PC-3 (cell line): ENCODE measurements around the gene SLC51B.

Experiments
- EZH2 ChIP-seq: fragments of 300-600 bp; sonication (generic); IDR thresholded peaks from one replicate; pipeline ENCODE4 v1.6.1; 2017; ENCODE audit warnings: antibody characterized with exemption, mild to moderate bottlenecking, low read length; ENCODE audit not compliant: unreplicated experiment
- EZH2phosphoT487 ChIP-seq: fragments of 300-600 bp; sonication (generic); IDR thresholded peaks from 2 replicates; pipeline ENCODE4 v1.6.1; 2018; ENCODE audit warnings: mild to moderate bottlenecking, antibody characterized with exemption, low read length, borderline replicate concordance
- TF ChIP-seq, protein P1 (sequence below): fragments of 300-600 bp; sonication (generic); conservative IDR thresholded peaks from 2 replicates; pipeline ENCODE4 v1.5.1; 2017; ENCODE audit warnings: antibody characterized with exemption, low read depth, mild to moderate bottlenecking, low read length

DNA sequence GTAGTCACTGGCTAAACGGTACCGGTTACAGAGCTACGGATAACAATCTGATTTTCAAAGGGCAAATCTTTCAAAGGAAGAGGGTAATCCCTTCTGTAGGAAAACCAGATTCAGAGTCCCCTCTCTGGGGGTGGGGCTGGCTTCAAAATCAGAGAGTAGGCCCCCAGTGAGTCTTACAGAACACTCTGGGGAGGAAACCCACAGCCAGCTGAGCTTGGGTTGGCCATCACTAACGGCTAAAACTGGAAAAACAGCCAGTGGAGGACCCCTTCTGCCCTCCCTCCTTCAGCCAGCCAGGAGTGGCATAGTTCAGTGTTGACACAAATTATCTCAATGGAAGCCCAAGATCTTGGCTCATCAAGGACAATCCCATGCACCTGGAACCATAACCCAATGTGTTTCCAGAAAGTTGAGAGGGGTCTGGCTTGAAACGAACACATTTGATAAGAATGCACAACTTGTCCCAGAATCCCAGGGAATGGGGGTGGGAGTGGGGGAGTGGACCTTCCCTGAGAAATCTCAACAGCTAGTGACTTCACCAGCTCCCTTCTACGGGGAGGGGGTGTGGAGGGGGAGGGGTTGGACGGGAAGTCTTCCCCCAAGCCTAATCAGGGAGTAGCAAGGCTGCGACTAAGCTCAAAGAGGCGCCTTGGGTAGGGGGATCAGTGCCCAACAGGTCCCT, 21.6 kb downstream of the SLC51B start:
- TF ChIP-seq, protein P1, sequence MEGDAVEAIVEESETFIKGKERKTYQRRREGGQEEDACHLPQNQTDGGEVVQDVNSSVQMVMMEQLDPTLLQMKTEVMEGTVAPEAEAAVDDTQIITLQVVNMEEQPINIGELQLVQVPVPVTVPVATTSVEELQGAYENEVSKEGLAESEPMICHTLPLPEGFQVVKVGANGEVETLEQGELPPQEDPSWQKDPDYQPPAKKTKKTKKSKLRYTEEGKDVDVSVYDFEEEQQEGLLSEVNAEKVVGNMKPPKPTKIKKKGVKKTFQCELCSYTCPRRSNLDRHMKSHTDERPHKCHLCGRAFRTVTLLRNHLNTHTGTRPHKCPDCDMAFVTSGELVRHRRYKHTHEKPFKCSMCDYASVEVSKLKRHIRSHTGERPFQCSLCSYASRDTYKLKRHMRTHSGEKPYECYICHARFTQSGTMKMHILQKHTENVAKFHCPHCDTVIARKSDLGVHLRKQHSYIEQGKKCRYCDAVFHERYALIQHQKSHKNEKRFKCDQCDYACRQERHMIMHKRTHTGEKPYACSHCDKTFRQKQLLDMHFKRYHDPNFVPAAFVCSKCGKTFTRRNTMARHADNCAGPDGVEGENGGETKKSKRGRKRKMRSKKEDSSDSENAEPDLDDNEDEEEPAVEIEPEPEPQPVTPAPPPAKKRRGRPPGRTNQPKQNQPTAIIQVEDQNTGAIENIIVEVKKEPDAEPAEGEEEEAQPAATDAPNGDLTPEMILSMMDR = no peak
- TF ChIP-seq EZH2phosphoT487 (no peak), EZH2 (no peak)
